ENCODE measurements around the gene FOXO6. TPM values are rescaled to one million over a fixed set of nuclear protein-coding genes. Genes with fewer than 3 reads are reported as not detected.

Gene FOXO6
- total and polyA plus RNA-seq, 2 of the 13 experiments (the other 11 are each of a cell fraction or from before 2014, with no cell fraction given), result 0.13 TPM; not detected in 1

DNA sequence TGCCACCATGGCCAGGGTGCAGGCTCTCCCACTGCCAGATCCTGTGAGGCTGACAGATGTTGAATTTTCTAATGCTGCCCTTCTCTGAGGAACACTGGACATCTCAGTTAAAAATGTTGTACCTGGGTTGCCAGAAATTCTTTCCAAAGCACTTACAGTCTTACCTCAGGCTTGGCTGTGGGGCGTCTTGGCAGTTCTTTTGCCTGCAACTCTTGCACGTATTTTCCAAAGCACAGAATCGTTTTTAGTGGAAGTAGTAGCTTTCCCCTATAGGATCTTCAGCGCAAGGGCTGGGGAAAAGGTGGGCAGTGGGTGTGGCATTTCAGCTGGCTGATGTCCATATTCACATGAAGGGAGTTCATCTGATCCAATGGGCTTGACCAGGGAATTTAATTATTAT, 69.3 kb downstream of the FOXO6 start (continued):
- TF ChIP-seq, protein P1, sequence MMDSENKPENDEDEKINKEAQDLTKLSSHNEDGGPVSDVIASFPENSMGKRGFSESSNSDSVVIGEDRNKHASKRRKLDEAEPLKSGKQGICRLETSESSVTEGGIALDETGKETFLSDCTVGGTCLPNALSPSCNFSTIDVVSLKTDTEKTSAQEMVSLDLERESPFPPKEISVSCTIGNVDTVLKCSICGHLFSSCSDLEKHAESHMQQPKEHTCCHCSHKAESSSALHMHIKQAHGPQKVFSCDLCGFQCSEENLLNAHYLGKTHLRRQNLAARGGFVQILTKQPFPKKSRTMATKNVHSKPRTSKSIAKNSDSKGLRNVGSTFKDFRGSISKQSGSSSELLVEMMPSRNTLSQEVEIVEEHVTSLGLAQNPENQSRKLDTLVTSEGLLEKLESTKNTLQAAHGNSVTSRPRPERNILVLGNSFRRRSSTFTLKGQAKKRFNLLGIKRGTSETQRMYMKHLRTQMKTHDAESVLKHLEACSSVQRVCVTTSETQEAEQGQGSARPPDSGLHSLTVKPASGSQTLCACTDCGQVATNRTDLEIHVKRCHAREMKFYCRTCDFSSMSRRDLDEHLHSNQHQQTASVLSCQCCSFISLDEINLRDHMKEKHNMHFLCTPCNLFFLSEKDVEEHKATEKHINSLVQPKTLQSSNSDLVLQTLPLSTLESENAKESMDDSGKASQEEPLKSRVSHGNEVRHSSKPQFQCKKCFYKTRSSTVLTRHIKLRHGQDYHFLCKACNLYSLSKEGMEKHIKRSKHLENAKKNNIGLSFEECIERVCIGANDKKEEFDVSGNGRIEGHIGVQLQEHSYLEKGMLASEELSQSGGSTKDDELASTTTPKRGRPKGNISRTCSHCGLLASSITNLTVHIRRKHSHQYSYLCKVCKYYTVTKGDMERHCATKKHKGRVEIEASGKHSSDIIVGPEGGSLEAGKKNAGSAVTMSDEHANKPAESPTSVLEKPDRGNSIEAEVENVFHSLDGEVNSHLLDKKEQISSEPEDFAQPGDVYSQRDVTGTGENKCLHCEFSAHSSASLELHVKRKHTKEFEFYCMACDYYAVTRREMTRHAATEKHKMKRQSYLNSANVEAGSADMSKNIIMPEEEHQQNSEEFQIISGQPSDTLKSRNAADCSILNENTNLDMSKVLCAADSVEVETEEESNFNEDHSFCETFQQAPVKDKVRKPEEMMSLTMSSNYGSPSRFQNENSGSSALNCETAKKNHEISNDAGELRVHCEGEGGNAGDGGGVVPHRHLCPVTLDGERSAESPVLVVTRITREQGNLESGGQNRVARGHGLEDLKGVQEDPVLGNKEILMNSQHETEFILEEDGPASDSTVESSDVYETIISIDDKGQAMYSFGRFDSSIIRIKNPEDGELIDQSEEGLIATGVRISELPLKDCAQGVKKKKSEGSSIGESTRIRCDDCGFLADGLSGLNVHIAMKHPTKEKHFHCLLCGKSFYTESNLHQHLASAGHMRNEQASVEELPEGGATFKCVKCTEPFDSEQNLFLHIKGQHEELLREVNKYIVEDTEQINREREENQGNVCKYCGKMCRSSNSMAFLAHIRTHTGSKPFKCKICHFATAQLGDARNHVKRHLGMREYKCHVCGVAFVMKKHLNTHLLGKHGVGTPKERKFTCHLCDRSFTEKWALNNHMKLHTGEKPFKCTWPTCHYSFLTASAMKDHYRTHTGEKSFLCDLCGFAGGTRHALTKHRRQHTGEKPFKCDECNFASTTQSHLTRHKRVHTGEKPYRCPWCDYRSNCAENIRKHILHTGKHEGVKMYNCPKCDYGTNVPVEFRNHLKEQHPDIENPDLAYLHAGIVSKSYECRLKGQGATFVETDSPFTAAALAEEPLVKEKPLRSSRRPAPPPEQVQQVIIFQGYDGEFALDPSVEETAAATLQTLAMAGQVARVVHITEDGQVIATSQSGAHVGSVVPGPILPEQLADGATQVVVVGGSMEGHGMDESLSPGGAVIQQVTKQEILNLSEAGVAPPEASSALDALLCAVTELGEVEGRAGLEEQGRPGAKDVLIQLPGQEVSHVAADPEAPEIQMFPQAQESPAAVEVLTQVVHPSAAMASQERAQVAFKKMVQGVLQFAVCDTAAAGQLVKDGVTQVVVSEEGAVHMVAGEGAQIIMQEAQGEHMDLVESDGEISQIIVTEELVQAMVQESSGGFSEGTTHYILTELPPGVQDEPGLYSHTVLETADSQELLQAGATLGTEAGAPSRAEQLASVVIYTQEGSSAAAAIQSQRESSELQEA (CRISPR knock-in tag; IDR thresholded peaks at IDR 0.05; ENCODE audit: not compliant biosample characterization), result no peak
- TF ChIP-seq ZNF792 (CRISPR knock-in tag; IDR thresholded peaks at IDR 0.05), result no peak

All from HepG2 (cell line).